GM19372 (cell line): ENCODE measurements around the gene KIZ.
A peak's percentile ranks its signal among the peaks of the same experiment; 100 is the strongest.

Source experiments
- ATAC-seq: cut with Tn5 transposase; IDR thresholded peaks from one replicate; pipeline ENCODE4 v1.9.1; 2021; ENCODE audit warnings: mild to moderate bottlenecking, low read depth, moderate library complexity; ENCODE audit not compliant: unreplicated experiment

Gene KIZ

DNA sequence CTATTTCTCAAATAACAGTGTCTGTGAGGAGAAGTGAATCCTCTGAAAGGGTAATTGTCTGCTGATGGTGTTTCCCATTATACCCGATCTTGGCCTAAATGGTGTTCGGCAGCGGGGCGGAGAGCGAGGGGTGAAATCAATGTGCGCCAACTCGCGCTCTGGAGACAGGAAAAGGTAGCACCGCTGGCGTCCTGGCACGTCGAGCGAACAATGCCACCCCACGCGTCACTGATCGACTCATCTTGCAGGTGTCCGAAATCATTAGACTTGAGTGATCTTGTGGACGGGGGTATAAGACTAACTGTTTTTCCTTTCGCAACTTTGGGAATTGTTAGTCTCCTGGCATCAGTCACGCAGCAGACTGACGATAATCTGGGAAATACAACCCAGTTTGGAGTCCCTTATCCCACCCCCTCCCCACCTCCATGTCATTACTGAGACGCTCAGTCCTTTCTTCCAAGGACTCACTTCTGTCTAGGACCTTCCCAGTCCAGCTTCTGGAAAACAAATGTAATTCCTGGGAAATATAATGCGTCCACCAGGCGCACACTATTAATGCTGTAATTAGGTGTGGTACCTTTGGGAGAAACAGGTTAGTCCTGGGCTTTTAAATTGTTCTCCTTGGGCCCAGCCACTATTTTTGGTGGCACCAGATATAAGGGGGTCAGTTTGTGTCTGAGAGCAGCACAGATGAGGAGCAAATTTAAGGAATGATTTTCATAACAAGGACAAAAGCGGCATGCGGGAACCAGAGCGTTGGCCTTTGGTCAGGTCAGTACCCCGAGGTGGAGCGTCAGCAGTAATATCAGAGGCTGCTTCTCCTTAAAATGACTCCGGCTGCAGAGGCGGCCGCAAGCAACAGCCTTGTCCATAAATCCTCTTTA is 22.1 kb upstream of the KIZ start:
- no peak for ATAC-seq

DNA sequence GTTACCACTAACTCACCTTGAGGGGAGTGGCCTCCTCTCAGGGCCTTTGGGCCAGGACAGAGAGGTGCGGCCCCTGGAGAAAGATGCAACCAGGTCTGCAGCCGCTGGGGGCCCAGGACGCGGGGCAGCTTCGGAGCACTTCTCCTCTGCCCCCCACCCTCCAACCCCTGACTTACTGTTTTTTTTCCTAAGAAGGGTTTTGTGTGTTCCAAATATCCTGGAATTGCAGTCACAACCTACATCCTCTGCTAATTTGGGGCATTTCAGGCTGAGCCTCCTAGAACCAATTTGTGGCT is 21.5 kb upstream of the KIZ start:
- no peak for ATAC-seq

DNA sequence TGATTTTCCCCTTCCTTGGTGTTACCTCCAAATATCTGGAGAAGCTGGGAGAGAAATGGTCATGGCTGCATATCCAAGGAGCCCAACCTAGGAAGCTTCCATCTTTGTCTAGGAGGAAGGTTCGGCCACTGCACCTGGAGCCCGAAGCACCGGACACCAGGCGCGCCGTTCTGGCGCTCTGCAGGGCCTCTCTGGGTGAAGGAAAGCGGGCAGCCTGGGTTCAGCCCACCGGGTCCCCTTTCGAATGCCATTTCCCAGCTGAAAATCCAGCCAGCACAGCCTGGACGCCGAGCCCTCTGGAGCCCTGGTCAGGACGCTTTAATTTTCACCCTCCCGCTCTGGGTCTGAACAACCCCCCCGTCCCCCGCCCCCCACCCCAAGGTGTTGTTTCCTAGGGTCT is 21.0 kb upstream of the KIZ start:
- ATAC-seq, result no peak

DNA sequence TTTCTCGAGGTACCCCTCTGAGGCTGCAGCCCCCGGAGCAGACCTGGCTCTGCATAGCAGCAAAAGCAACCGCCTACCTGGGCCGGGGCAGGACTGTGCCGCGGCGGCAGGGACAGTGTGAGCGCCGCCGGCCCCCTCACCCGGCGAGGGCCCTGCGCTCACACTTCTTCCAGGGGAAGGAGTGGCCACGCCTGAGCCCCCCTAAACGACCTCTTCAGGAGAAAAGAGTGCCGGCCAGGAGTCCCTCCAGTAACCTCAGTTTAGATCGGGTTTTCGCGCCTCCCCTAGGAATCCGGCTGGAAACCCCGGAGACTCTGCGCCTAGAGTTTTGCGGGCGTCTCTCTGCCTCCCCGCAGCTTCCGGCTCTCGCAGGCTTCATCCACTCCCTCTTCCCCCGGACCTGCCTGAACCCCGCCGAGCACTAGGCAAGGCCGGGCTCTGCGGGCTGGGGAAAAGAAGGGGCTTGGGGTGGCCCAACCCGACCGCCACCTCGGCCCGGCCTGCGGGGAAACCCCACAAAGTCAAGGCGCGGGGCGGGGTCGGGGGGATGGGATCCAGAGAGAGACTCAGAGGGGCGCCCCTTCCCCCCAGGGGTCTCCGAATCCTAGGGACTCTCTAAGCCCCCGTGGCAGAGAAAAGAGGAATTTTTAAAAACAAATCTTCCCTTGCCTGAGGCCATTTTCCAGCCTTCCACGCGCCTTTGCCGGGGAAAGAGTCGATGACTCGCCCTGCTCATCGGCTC is 20.3 kb upstream of the KIZ start:
- ATAC-seq, result no peak

DNA sequence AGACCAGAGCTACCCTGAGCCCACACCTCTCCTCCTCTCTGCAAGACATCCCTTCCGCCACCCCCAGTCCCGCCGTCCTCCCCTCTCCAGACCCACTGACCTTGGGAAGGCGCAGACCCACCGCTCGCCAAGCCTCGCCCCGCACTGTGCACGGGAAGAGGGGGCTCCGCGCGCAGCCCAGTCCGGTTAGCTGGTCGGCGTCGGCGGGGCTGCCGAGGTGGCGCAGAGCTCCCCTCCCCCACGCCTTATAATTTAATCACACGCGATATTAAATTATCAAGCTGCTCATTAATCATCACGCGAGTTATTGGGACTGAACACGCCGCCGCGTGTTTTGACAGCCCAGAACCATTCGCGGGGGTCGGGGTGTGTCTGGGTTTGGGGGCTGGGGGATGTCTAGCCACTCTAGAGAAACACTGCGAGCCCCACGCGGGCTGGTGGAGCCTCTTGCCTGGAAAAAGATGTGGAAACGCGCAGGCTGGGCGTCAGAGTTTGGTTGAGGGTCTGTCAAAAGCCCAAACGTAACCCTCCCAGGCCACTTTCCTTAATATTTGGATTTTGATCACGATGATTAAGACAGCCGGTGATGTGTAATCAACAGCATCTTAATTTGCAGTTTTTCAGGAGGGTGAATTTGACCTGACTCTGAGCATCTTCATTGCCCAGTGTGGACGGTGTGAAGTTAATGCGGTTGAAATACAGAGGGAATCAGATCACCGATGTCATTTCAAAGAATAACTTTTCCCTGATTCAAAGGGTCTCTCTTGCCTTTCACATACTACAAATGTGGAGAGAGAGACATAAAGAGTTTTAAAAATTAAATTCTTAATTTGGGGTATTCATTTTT is 19.5 kb upstream of the KIZ start, which contains the start of gene LINC00237:
TSS of gene LINC00237 (minus strand) at position 188 of the 847 bp plus-strand sequence.
- ATAC-seq, result no peak

DNA sequence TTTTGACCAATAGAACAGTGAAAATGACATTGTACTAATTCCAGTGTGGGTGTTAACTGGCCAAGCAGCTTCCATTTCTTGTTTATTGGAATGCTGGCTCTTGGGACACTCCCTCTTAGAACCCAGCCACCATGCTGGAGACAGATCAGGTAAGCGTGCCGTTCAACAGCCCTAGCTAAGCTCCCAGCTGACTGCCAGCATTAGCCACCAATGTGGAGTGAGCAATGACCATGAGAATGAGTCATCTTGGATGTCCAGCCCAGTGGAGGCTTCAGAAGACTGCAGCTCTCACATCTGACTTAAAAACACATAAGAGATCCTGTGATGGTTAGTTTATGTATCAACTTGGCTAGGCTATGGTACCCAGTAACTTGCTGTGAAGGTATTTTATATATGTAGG is 16.7 kb upstream of the KIZ start:
- no peak for ATAC-seq

DNA sequence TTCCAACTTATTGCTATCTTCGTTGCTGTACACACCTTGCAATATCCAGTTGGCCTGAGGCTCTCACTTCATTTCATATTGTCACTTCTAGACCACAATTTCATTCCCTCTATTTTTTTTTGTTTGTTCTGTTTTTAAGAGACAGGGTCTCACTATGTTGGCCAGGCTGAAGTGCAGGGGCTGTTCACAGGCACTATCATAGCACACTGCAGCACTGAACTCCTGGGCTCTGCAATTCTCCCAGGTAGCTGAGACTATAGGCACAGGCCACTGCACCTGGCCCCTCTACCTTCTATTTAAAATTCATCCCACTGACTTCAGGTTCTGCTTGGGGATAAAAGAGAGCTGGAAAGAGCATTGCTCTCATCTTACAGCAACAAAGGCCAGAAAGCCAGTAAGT is 15.1 kb upstream of the KIZ start:
- ATAC-seq, result no peak

DNA sequence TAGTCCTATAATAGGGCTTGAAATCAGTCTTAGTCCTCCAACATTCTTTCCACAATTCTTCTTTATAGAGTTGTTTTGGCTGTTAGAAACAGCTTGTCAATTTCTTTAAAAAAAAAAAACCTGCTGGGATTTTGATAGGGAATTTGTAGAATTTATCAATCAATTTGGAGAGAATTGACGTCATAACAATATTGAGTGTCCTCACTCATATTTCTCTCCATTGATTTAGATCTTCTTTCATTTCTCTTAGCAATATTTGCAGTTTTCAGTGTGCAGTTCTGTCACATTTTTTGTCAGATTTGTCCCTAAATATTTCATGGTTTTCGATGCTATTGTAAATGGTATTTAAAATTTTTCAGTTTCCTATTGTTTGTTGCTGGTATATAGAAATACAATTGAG is 14.5 kb upstream of the KIZ start:
- ATAC-seq, result no peak

DNA sequence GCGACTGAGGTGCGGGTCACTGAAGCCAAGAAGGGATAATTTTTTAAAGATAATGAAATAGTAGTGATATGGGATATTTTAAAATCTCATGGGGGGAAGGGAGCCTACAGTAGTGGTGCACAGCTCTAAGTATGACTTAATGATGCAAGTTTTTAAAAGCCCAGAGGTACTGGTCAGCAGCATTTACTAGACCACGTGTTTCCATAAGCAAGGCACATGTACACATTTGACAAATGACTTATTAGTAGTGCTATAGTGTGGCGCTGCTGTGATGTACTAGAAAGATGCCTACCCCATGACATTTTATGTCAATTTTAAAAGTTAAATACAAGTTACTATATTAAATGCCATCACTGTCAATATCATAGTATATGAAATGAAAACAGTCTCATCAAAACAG is 12.2 kb upstream of the KIZ start:
- no peak for ATAC-seq

DNA sequence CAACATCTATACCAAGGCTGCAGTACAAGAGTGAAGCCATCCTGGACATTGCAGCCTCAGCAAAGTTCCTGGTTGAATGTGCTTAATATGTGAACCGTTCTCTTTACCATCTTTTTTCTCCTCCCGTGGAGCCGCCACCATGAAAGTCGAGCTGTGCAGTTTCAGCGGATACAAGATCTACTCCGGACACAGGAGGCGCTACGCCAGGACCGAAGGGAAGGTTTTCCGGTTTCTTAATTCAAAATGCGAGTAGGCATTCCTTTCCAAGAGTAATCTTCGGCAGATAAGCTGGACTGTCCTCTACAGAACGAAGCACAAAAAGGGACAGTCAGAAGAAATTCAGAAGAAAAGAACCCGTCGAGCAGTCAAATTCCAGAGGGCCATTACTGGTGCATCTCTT is 11.3 kb upstream of the KIZ start:
- no peak for ATAC-seq

DNA sequence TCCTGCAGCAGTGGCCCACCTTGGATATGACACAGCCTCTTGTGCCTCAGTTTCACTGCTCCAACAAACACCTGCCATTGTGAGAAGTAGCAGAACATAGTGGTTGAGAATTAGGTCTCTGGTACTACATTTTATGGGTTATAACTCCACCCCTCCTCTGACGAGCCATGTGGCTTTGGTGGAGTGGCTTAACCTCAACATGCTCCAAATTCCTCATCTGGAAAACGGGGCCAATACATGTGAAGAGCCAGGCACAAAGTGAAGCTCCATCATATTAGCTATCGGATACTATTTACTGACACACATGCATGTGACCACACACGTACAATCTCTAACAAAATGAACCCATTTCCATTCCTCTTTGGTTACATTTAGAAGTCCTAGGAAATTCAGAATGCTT is 8.4 kb upstream of the KIZ start:
- ATAC-seq, result no peak

DNA sequence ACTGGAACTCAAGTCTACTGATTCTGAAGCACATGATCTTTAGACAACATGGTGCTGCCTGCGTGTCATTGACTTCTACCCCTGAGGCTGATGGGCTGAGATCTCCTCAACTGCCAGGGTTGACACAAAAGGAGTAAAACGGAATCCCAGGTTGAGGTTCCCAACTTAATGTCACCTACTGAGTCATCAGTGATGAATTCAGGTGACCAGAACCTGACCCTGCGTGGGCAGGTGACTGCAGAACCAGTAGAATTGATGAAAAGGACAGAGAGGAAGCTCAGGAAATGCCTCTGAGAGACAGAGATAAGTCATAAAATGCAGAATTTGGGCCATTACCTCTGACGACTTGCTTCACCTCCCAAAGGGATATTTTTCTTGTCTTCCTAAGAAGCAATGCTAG is 7.7 kb upstream of the KIZ start:
- no peak for ATAC-seq

DNA sequence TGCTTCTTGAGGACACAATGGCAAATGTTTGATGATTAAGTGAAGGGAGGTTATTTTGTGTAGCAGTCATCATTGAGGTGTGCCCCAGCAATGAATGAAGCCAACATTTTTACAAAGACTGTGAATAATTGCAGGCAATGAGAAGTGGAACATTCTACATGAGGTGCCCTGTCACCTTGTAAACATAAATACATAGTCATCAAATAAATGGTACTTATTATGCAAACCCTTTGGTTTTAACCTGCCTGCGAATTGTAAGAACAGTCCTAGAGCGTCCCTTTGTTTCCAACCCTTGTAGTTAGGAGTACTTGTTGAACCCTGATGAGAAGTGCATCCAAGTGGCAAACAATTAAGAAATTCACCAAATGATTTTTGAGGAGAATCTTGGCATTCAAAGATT is 7.1 kb upstream of the KIZ start:
- ATAC-seq, result no peak

DNA sequence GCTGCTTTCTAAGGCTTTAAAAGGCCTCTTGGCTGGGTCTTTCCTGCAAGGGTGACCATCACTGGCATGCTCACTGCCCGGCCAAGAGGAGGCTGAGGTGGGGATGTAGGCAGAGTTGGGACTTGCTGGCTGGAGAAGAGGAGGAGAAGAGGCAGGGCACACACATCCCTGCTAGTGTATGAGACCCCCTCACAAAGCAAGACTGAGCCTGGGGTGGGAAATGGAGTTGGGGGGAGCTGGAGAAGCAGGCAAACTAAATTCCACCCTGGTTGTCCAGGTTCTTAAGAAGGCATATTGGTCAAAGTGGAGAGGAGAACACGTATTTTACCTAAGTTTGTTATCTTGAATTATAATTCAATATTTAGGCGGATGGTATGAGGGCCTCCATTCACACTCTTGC is 1.7 kb upstream of the KIZ start:
- no peak for ATAC-seq

DNA sequence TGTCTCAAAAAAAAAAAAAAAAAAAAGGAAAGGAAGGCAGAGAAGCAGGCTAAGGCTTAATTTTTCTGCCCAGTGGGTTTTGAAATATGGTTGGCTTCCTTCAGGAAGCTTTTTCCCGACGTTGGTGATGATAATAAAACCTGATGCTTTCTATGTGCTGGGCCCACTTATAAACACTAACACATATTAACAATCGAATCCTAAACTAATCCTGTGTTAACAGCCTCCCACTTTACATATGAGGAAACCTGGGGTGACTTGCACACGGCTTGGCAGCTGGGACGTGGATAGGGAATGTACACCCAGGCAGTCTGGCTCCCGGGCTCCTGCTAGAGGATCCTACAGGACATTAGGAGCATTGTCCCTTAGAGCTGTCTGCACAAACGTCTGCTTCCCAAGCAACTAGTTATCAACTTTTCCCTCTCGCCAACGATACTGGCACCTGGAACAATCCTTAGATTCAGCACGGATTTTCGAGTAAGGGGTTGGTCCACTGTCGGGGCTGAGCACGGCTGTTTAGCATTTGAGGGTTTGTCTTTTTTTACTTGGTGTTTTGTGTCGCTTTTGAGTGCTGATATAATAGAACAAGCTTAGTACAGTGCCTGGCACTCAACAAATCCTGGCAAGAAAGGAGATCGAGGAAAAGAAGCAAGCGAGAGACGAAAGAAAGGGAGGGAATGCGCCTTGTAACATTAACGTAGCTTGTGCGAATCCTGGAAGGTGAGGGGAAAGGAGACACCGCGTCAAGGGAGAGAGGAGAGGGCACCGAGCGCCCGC is 622 bp upstream of the KIZ start:
- peak; percentile 20 for ATAC-seq

DNA sequence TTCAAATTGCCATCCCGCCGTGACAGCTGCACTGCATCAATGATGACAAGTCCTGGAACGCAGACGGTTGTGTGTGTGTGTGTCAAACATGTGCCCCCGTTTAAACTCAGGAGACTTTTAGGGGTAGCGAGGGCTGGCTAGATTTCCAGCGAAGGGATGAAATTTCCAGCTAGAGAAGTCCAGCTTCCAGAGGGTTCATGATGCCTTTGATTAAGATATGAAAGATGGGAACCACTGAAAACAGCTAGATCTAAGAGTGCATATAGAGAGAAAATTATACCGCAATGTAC is 644 bp downstream of the KIZ start:
- no peak for ATAC-seq

DNA sequence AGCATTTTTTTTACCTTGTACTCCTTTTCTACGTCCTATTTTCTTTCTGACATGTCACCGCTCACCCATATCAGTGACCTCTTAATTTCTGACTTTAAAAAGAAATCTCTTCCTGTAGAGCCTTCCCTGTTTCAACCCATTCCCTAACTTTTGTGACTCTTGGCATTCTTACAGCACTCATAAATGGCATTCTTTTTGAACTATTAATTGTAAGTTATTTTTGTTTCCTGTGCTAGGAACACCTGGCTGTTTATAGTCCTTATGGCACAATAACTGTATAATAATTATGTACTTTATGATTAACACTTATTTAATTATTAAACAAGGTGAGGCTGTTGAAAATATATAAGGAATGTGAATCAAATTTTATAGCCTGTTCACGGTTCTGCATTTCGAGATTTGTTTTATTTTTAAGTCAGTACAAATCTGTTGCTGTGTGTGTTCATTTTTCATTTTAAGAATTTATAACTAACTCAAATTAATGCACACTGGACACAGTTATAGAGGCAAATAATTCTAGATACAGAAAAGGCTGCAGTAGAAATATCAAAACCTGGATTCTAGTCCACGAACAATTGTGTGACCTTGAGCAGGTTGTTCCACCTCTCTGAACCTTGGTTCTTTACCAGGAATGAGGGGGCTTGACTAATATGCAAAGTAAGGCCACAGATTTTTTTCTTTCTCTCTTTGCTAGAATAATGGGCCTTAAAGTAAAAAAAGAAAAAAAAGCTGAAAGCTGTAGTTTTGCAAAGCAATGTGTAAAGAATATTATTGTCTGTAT is 1.5 kb downstream of the KIZ start:
- no peak for ATAC-seq

DNA sequence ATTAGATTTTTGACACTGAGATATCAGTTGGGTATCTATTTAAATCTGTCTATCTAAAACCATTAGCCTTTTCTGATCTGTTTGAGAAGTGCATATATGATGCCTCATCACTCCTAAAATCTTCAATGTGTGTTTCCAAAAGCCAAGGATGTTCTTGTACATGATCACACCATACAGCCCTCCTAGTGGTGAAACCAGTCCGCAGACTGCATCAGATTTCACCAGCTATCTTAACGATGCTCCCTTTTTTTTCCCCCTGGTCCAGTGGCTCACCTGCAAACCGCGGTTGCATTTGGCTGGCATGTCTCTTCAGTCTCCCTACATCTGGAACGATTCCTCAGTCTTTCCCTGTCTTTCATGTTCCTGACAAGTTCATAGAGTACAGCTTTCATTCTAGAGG is 4.0 kb downstream of the KIZ start:
- no peak for ATAC-seq

DNA sequence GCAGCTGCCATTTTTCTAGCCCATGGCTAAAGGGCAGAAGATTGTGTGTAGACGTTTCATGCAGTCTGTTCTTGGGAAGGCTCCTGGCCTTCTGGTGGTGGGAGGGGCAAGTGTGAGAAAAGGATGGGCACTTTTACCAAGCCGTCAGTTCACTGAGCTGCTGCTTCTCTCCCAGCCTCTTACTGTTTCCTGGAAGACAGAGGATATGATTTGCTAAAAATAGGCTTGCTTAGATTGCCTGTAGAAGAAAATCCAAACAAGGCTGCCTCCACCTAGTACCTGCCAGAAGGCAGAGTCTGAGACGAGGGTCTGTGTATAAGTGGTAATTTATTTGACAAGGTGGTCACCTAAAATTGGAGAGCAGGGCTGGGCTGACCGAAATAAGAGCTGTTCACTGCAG is 7.5 kb downstream of the KIZ start:
- ATAC-seq, result no peak
